ENCODE results near the gene GALK1. TPM values are rescaled to one million over a fixed set of nuclear protein-coding genes. Genes with fewer than 3 reads are reported as not detected.

Gene GALK1
- total and polyA plus RNA-seq, 2 experiments from 2014 or later, result 40.6 to 46.5 TPM

DNA sequence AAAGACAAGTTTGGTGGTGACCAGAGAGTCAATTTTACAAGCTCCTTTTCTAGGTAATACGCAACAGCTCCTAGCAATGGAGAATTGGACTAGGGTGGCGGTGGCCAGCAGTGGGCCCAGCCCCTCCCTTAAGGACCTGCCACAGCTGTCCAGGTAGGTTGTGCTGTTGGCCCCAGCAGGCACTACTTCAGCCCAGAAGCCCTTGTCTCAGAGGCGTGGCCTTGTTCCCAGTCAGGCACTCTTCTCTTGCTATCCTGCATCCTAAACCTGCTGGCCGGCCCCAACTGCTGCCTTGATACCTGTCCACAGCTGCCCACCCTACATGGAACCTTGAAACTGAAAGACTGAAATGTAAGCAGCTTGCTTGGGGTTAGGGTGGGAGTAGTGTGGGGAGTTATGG lies 989 bp upstream of the GALK1 start:
- Histone ChIP-seq H3K4me2 (ENCODE audit: unreplicated experiment) (no peak overlapping the region), H3F3A (ENCODE audit: insufficient read depth) (peaks cover 3% of the 10 kb centered on the region; the same call in 1 of the 2 replicates), H2AFZ (no peak overlapping the region), H4K20me1 (ENCODE audit: insufficient read depth) (no peaks in the 10 kb centered on the region), H3K9me3 (ENCODE audit: low read depth) (no peaks in the 10 kb centered on the region), H3K36me3 (ENCODE audit: low read depth) (no peaks in the 10 kb centered on the region), H3K9ac (no peak overlapping the region), H3K4me1 (ENCODE audit: insufficient read depth) (no peaks in the 10 kb centered on the region), H3K27ac (no peak overlapping the region), H3K79me2 (ENCODE audit: insufficient read depth) (no peaks in the 10 kb centered on the region), H3K9me2 (ENCODE audit: insufficient read depth) (no peaks in the 10 kb centered on the region), H3K27me3 (replicated peaks; ENCODE audit: insufficient read depth) (no peaks in the 10 kb centered on the region), H3K4me3 (no peak overlapping the region)
- 92 to 94% methylated on average over 4 of the region's 4 CpGs for WGBS, 2 experiments (ENCODE audit: low coverage in 1 of 2, low lambda C conversion rate in 2 of 2, missing lambda C conversion rate in 2 of 2)
- in situ Hi-C loops (cut with MboI), result no loop called here
- no peak for DNase-seq
- TF ChIP-seq EZH2phosphoT487 (IDR thresholded peaks at IDR 0.05; ENCODE audit: insufficient read depth, low read depth) (no peak), EZH2 (IDR thresholded peaks at IDR 0.05; ENCODE audit: insufficient read depth, poor library complexity, severe bottlenecking) (no peak)

DNA sequence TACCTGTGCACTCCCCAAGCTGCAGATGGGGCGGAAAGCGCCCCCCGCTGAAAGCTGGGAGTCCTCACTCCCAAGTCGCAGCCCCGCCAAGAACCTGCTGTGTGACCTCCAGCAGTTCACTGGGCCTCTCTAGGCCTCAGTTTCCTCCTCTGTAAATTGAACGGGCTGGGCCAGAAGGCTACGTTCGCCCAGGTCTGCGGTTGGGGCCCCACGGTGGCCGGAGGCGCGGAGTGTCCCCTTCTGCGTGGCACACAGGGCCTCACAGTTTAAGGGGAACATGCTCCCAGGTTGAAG lies 628 bp downstream of the GALK1 start:
- TF ChIP-seq EZH2 (IDR thresholded peaks at IDR 0.05; ENCODE audit: insufficient read depth, poor library complexity, severe bottlenecking) (no peak), EZH2phosphoT487 (IDR thresholded peaks at IDR 0.05; ENCODE audit: insufficient read depth, low read depth) (no peak)
- peak overlapping the region; percentile 79 for H3K9ac ChIP-seq
- H3K4me3 ChIP-seq, result peak overlapping the region; percentile 74
- WGBS, 2 experiments (ENCODE audit: low coverage in 1 of 2, low lambda C conversion rate in 2 of 2, missing lambda C conversion rate in 2 of 2), result 8 to 12% methylated on average over 14 of the region's 14 CpGs
- H3K79me2 ChIP-seq (ENCODE audit: insufficient read depth), result no peaks in the 10 kb centered on the region
- H3K36me3 ChIP-seq (ENCODE audit: low read depth), result no peaks in the 10 kb centered on the region
- no peaks in the 10 kb centered on the region for H4K20me1 ChIP-seq (ENCODE audit: insufficient read depth)
- in situ Hi-C loops (cut with MboI), result no loop called here
- H3K9me3 ChIP-seq (ENCODE audit: low read depth), result no peaks in the 10 kb centered on the region
- no peak for DNase-seq
- H3F3A ChIP-seq (ENCODE audit: insufficient read depth), result peaks cover 3% of the 10 kb centered on the region; the same call in 1 of the 2 replicates
- H2AFZ ChIP-seq, result peak overlapping the region; percentile 93
- H3K4me2 ChIP-seq (ENCODE audit: unreplicated experiment), result peak overlapping the region; percentile 82
- no peaks in the 10 kb centered on the region for H3K27me3 ChIP-seq (replicated peaks; ENCODE audit: insufficient read depth)
- no peaks in the 10 kb centered on the region for H3K4me1 ChIP-seq (ENCODE audit: insufficient read depth)
- H3K9me2 ChIP-seq (ENCODE audit: insufficient read depth), result no peaks in the 10 kb centered on the region
- H3K27ac ChIP-seq, result no peak overlapping the region; the same call in 1 of the 2 replicates

DNA sequence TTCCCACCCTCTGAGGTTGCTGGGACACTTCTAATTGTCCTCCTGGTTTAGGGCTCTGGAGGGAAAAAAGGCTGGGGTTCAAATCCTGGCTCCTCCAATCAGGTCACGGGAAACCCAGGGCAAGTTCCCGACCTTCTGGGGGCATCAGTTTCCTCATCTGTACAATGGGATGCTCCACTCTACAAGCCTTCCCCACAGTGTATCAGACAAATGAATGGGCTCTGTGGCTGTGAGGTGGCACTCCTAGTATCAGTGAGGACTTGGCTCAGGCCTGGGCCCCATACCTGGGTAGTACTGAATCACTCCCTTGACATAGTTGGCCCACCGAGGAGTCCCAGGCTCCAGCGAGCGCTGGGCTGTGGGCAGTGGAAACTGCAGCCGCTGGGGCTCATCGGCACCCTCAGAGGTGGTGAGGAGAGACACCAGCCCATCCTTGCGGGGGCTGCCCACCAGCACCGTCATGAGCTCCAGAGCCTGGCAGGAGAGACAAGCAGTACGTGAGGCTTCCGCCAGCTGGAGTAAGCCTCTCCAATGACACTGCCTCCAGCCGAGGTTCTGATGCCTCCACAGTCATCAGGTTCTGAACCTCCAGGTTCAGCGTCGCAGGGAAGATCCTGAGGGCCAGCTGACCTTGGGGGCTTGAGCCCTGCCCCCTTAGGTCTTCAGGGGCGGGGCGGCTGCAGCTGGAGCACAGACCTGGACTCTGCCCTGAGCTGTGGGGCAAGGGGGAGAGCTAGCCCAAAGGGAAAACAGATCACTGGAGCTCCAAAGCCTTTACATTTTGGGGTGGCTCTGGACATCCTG lies 1.2 kb downstream of the GALK1 start:
- Histone ChIP-seq H3K27me3 (replicated peaks; ENCODE audit: insufficient read depth) (no peaks in the 10 kb centered on the region), H3K4me2 (ENCODE audit: unreplicated experiment) (peak overlapping the region; percentile 82), H3K9me2 (ENCODE audit: insufficient read depth) (no peaks in the 10 kb centered on the region), H3K27ac (no peak overlapping the region; the same call in 1 of the 2 replicates), H2AFZ (peak overlapping the region; percentile 93), H4K20me1 (ENCODE audit: insufficient read depth) (no peaks in the 10 kb centered on the region), H3K36me3 (ENCODE audit: low read depth) (no peaks in the 10 kb centered on the region), H3K4me1 (ENCODE audit: insufficient read depth) (no peaks in the 10 kb centered on the region), H3K9ac (peak overlapping the region; percentile 79), H3F3A (ENCODE audit: insufficient read depth) (peaks cover 3% of the 10 kb centered on the region; the same call in 1 of the 2 replicates), H3K79me2 (ENCODE audit: insufficient read depth) (no peaks in the 10 kb centered on the region), H3K4me3 (peak overlapping the region; percentile 74), H3K9me3 (ENCODE audit: low read depth) (no peaks in the 10 kb centered on the region)
- TF ChIP-seq EZH2phosphoT487 (IDR thresholded peaks at IDR 0.05; ENCODE audit: insufficient read depth, low read depth) (no peak), EZH2 (IDR thresholded peaks at IDR 0.05; ENCODE audit: insufficient read depth, poor library complexity, severe bottlenecking) (no peak)
- in situ Hi-C loops (cut with MboI), result no loop called here
- WGBS, 2 experiments (ENCODE audit: low coverage in 1 of 2, low lambda C conversion rate in 2 of 2, missing lambda C conversion rate in 2 of 2), result 59 to 62% methylated on average over 13 to 16 of the region's 16 CpGs
- peak; percentile 46 for DNase-seq

DNA sequence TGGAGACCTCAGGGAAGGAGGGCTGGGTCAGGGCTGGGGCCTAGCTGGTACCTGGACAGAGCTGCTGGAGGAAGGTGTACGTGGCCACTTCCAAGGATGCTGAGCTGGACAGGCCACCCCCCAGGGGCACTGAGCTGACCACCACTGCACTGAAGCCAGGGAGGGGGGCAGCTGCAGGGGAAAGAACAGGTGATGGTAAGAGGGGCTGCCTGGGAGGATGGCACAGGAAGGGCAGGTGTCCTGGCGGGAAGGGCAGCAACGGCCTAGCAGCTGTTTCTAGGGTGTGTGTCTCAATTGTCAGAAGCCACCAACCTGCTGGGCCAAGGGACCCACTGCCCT lies 1.8 kb downstream of the GALK1 start:
- H3K9me3 ChIP-seq (ENCODE audit: low read depth), result no peaks in the 10 kb centered on the region
- in situ Hi-C loops (cut with MboI), result no loop called here
- peaks cover 3% of the 10 kb centered on the region; the same call in 1 of the 2 replicates for H3F3A ChIP-seq (ENCODE audit: insufficient read depth)
- H3K9ac ChIP-seq, result no peak overlapping the region
- no peaks in the 10 kb centered on the region for H3K79me2 ChIP-seq (ENCODE audit: insufficient read depth)
- TF ChIP-seq EZH2phosphoT487 (IDR thresholded peaks at IDR 0.05; ENCODE audit: insufficient read depth, low read depth) (no peak), EZH2 (IDR thresholded peaks at IDR 0.05; ENCODE audit: insufficient read depth, poor library complexity, severe bottlenecking) (no peak)
- H3K4me3 ChIP-seq, result no peak overlapping the region
- H3K9me2 ChIP-seq (ENCODE audit: insufficient read depth), result no peaks in the 10 kb centered on the region
- H3K36me3 ChIP-seq (ENCODE audit: low read depth), result no peaks in the 10 kb centered on the region
- WGBS, 2 experiments (ENCODE audit: low coverage in 1 of 2, low lambda C conversion rate in 2 of 2, missing lambda C conversion rate in 2 of 2), result 98 to 100% methylated on average over 3 of the region's 3 CpGs
- no peak for DNase-seq
- no peak overlapping the region for H3K27ac ChIP-seq
- no peak overlapping the region for H2AFZ ChIP-seq
- H3K4me2 ChIP-seq (ENCODE audit: unreplicated experiment), result no peak overlapping the region
- H3K4me1 ChIP-seq (ENCODE audit: insufficient read depth), result no peaks in the 10 kb centered on the region
- H3K27me3 ChIP-seq (replicated peaks; ENCODE audit: insufficient read depth), result no peaks in the 10 kb centered on the region
- H4K20me1 ChIP-seq (ENCODE audit: insufficient read depth), result no peaks in the 10 kb centered on the region

Measured in GM23248 (cell line).